NB4 (cell line): ENCODE measurements around the gene DOK6.

Experiments used
- MYC ChIP-seq: IDR thresholded peaks from 2 replicates; pipeline ENCODE4 v1.6.1; 2011; ENCODE audit warnings: low read depth, low read length
- POLR2A ChIP-seq: IDR thresholded peaks from 2 replicates; pipeline ENCODE4 v1.6.1; 2011; ENCODE audit warnings: mild to moderate bottlenecking; ENCODE audit not compliant: insufficient read length; ENCODE audit errors: extremely low read depth
- TF ChIP-seq, protein P1 (sequence below): IDR thresholded peaks from one replicate; pipeline ENCODE4 v1.5.1; 2012; ENCODE audit warnings: low read depth, low read length

DNA sequence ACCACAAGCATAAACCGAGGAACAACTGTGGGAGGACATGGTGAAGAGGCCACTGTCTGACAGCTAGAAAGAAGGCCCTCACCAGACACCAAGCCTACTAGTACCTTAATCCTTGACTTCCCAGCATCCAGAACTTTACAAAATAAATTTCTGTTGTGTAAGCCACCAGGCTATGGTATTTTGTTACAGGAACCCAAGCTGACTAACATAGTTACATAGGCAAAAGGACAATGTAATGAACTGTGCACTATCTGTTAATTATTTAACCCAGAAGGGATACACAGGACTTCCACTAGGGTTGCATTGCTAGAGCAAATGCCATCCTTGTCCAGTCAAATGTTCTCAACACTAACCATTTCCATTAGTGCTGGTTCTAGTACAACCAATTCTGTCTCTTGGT lies 47.7 kb upstream of the DOK6 start:
- TF ChIP-seq, protein P1, sequence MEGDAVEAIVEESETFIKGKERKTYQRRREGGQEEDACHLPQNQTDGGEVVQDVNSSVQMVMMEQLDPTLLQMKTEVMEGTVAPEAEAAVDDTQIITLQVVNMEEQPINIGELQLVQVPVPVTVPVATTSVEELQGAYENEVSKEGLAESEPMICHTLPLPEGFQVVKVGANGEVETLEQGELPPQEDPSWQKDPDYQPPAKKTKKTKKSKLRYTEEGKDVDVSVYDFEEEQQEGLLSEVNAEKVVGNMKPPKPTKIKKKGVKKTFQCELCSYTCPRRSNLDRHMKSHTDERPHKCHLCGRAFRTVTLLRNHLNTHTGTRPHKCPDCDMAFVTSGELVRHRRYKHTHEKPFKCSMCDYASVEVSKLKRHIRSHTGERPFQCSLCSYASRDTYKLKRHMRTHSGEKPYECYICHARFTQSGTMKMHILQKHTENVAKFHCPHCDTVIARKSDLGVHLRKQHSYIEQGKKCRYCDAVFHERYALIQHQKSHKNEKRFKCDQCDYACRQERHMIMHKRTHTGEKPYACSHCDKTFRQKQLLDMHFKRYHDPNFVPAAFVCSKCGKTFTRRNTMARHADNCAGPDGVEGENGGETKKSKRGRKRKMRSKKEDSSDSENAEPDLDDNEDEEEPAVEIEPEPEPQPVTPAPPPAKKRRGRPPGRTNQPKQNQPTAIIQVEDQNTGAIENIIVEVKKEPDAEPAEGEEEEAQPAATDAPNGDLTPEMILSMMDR = no peak
- TF ChIP-seq POLR2A = no peak
- TF ChIP-seq MYC = no peak
